ENCODE data around the gene AVPR2.

- no peak for TF ChIP-seq ESRRG (CRISPR knock-in tag; IDR thresholded peaks at IDR 0.05)
- no peak for TF ChIP-seq PATZ1 (CRISPR knock-in tag; IDR thresholded peaks at IDR 0.05; ENCODE audit: borderline replicate concordance)
- TF ChIP-seq ZFP30 (CRISPR knock-in tag; IDR thresholded peaks at IDR 0.05) = no peak
- no peak for TF ChIP-seq ARNTL (CRISPR knock-in tag; IDR thresholded peaks at IDR 0.05; ENCODE audit: borderline replicate concordance, low read depth)
- TF ChIP-seq ZFP3 (CRISPR knock-in tag; IDR thresholded peaks at IDR 0.05) = no peak
- TF ChIP-seq ZNF565 (CRISPR knock-in tag; conservative IDR thresholded peaks at IDR 0.05; ENCODE audit: low read depth) = no peak
- TF ChIP-seq CREB5 (CRISPR knock-in tag; IDR thresholded peaks at IDR 0.05; ENCODE audit: low read depth) = no peak
- TF ChIP-seq RARB (CRISPR knock-in tag; IDR thresholded peaks at IDR 0.05) = no peak
Measured at GRCh38 chrX:153952373-153953026, 48.0 kb downstream of the AVPR2 start.
